Neuronal stem cell (in vitro differentiated cells): ENCODE data around the gene RPL39. TPM values are rescaled to one million over a fixed set of nuclear protein-coding genes. Genes with fewer than 3 reads are reported as not detected.

Source experiments
- DNase-seq: peaks from one replicate; pipeline ENCODE4 v3.0.0-alpha.2; 2013; ENCODE audit warnings: low spot score
- H2AFZ ChIP-seq: one replicate; pipeline ENCODE4 v1.6.1; 2013; ENCODE audit warnings: mild to moderate bottlenecking, low read length, inconsistent platforms
- H2AK5ac ChIP-seq: 2 replicates; pipeline ENCODE4 v1.6.1; 2013; ENCODE audit warnings: low read depth, mild to moderate bottlenecking, inconsistent platforms, low read length, moderate library complexity, mixed read lengths
- H2BK120ac ChIP-seq: 2 replicates; pipeline ENCODE4 v1.6.1; 2013; ENCODE audit warnings: low read depth, mild to moderate bottlenecking, inconsistent platforms, low read length, moderate library complexity, mixed read lengths
- H2BK12ac ChIP-seq: one replicate; pipeline ENCODE4 v1.6.1; 2013; ENCODE audit warnings: low read length, inconsistent platforms
- H2BK15ac ChIP-seq: 2 replicates; pipeline ENCODE4 v1.6.1; 2013; ENCODE audit warnings: mild to moderate bottlenecking, low read length, inconsistent platforms, mixed read lengths
- H2BK5ac ChIP-seq: one replicate; pipeline ENCODE4 v1.6.1; 2013; ENCODE audit warnings: inconsistent platforms, mild to moderate bottlenecking, low read length, moderate library complexity
- H3K14ac ChIP-seq: one replicate; pipeline ENCODE4 v1.6.1; 2013; ENCODE audit warnings: low read length, inconsistent platforms
- H3K18ac ChIP-seq: 2 replicates; pipeline ENCODE4 v1.6.1; 2013; ENCODE audit warnings: low read length, inconsistent platforms
- H3K23ac ChIP-seq: 2 replicates; pipeline ENCODE4 v1.6.1; 2013; ENCODE audit warnings: low read depth, mild to moderate bottlenecking, mixed read lengths, low read length, inconsistent platforms; ENCODE audit not compliant: poor library complexity
- H3K27ac ChIP-seq: replicated peaks from 3 replicates; pipeline ENCODE4 v1.5.1; 2013; ENCODE audit warnings: low read length, inconsistent platforms
- H3K27me3 ChIP-seq, 3 experiments: 2 replicates each; pipeline ENCODE4 v1.6.1; 2013; ENCODE audit warnings: low read length in 3 of 3, mild to moderate bottlenecking in 2 of 3, inconsistent platforms in 1 of 3, low read depth in 1 of 3, mixed read lengths in 1 of 3, moderate library complexity in 1 of 3; ENCODE audit not compliant: control insufficient read depth in 3 of 3, insufficient read depth in 3 of 3
- H3K36me3 ChIP-seq, 2 donors: replicated peaks in 1 of 2; 2 replicates each; pipeline ENCODE4 v1.6.1; 2013; ENCODE audit warnings: low read length in 2 of 2; ENCODE audit not compliant: control insufficient read depth in 2 of 2, insufficient read depth in 2 of 2
- H3K4ac ChIP-seq: 2 replicates; pipeline ENCODE4 v1.6.1; 2013; ENCODE audit warnings: inconsistent platforms, mild to moderate bottlenecking, low read length, moderate library complexity
- H3K4me1 ChIP-seq, 2 donors: 1 replicate in 1 of 2; 2 replicates in 1 of 2; pipeline ENCODE4 v1.6.1; 2013; ENCODE audit warnings: low read length in 2 of 2, low read depth in 1 of 2; ENCODE audit not compliant: control insufficient read depth in 2 of 2, insufficient read depth in 1 of 2
- H3K4me2 ChIP-seq: one replicate; pipeline ENCODE4 v1.6.1; 2013; ENCODE audit warnings: mild to moderate bottlenecking, low read length, inconsistent platforms; ENCODE audit not compliant: insufficient read depth, poor library complexity, severe bottlenecking
- H3K4me3 ChIP-seq, 2 donors: 2 replicates each; pipeline ENCODE4 v1.5.1; 2013; ENCODE audit warnings: low read length in 2 of 2, mild to moderate bottlenecking in 2 of 2, inconsistent platforms in 1 of 2, moderate library complexity in 1 of 2
- H3K79me1 ChIP-seq: one replicate; pipeline ENCODE4 v1.6.1; 2013; ENCODE audit warnings: low read depth, mild to moderate bottlenecking, inconsistent platforms, low read length, moderate library complexity
- H3K9ac ChIP-seq: one replicate; pipeline ENCODE4 v1.6.1; 2013; ENCODE audit warnings: mild to moderate bottlenecking, low read depth, low read length, inconsistent platforms; ENCODE audit not compliant: poor library complexity
- H3K9me3 ChIP-seq, 2 donors: replicated peaks in 1 of 2; 2 replicates each; pipeline versions ENCODE3 to v1.6.1; 2013; ENCODE audit warnings: low read length in 2 of 2, mild to moderate bottlenecking in 2 of 2, inconsistent platforms in 1 of 2, low read depth in 1 of 2, mixed read lengths in 1 of 2, moderate library complexity in 1 of 2; ENCODE audit not compliant: control insufficient read depth in 2 of 2, insufficient read depth in 1 of 2
- H4K8ac ChIP-seq: one replicate; pipeline ENCODE4 v1.6.1; 2013; ENCODE audit warnings: low read depth, mild to moderate bottlenecking, inconsistent platforms, low read length, moderate library complexity
- H4K91ac ChIP-seq: one replicate; pipeline ENCODE4 v1.6.1; 2013; ENCODE audit warnings: low read length, low read depth, mild to moderate bottlenecking, inconsistent platforms; ENCODE audit not compliant: poor library complexity
- WGBS, 2 donors: extraction: QIAGEN DNeasy Blood & Tissue Kit; methylation state at CpG; one replicate each; pipeline ENCODE4 v1.1.7; 2013; ENCODE audit warnings: missing lambda C conversion rate in 2 of 2, mixed read lengths in 1 of 2; ENCODE audit not compliant: insufficient read length in 2 of 2, insufficient replicate concordance in 1 of 2; ENCODE audit errors: extremely low coverage in 2 of 2; 5-methylcytosine and 5-hydroxymethylcytosine counted together
- polyA plus RNA-seq, 2 experiments: library from polyadenylated mRNA; stranded (reverse); fragments of 200-250 nt; gene quantifications; one replicate each; pipeline ENCODE4 v1.2.3, GENCODE V29; 2013

Gene RPL39
- 7,896 TPM for polyA plus RNA-seq (2013, experiment 1 of 2)
- 7,899 TPM for polyA plus RNA-seq (2013, experiment 2 of 2)

- peak; percentile 73 for DNase-seq
- Histone ChIP-seq H3K9me3 (no peaks in the 10 kb centered on the region), H3K27ac (peak within 1 kb of the TSS; percentile 96)
Measured at GRCh38 chrX:119791437-119792231, at the start of gene RPL39. RPL39 (minus strand) TSS chrX:119791630; CDS start chrX:119791576, 54 bp downstream.

GRCh38 chrX:119833905-119834304, 42.5 kb upstream of the RPL39 start:
- Histone ChIP-seq H3K4me3 (no peak overlapping the region), H3K4me2 (no peak overlapping the region), H2BK120ac (no peak overlapping the region), H2AK5ac (no peak overlapping the region), H3K4ac (no peak overlapping the region), H2AFZ (no peak overlapping the region), H3K27me3 (no peaks in the 10 kb centered on the region), H2BK5ac (no peak overlapping the region), H3K18ac (no peak overlapping the region), H4K91ac (no peak overlapping the region), H3K27ac (no peak overlapping the region), H3K9ac (no peak overlapping the region), H3K23ac (no peak overlapping the region), H3K4me1 (no peaks in the 10 kb centered on the region), H2BK15ac (no peak overlapping the region), H4K8ac (no peak overlapping the region), H3K79me1 (no peaks in the 10 kb centered on the region), H3K14ac (no peak overlapping the region), H2BK12ac (no peak overlapping the region), H3K36me3 (peaks cover 16 to 81% of the 10 kb centered on the region in 2 donors), H3K9me3 (no peaks in the 10 kb centered on the region)
- no peak for DNase-seq
- no CpG with 5 or more reads among the region's 3 CpGs for WGBS, 2 donors

More at GRCh38 chrX:119791437-119792231, at the start of gene RPL39:
- H3K14ac ChIP-seq, result no peak within 1 kb of the TSS
- peak within 1 kb of the TSS; percentile 87 for H2AFZ ChIP-seq
- no peak within 1 kb of the TSS for H4K91ac ChIP-seq
- H3K9ac ChIP-seq, result peak within 1 kb of the TSS; percentile 83
- no peak within 1 kb of the TSS for H2BK5ac ChIP-seq
- peak within 1 kb of the TSS; percentile 48 for H3K4me2 ChIP-seq
- no peak within 1 kb of the TSS for H2BK12ac ChIP-seq
- WGBS, 2 donors, result no CpG with 5 or more reads among the region's 58 CpGs
- peak within 1 kb of the TSS; percentile 43 for H3K23ac ChIP-seq
- no peak within 1 kb of the TSS for H2BK120ac ChIP-seq
- H2AK5ac ChIP-seq, result peak within 1 kb of the TSS; percentile 79
- no peaks in the 10 kb centered on the region for H3K79me1 ChIP-seq
- H3K4me3 ChIP-seq, result peak within 1 kb of the TSS; percentile 74 to 91
- no peaks in the 10 kb centered on the region for H3K27me3 ChIP-seq
- no peak within 1 kb of the TSS for H2BK15ac ChIP-seq
- peaks cover 4 to 37% of the 10 kb centered on the region in 2 donors for H3K36me3 ChIP-seq
- H3K18ac ChIP-seq, result peak within 1 kb of the TSS; percentile 80
- no peak within 1 kb of the TSS for H3K4ac ChIP-seq
- H4K8ac ChIP-seq, result no peak within 1 kb of the TSS
- H3K4me1 ChIP-seq, result peaks cover 2% of the 10 kb centered on the region in 2 donors

- Histone ChIP-seq H2BK15ac (no peak overlapping the region), H3K27me3 (no peaks in the 10 kb centered on the region), H3K9me3 (no peaks in the 10 kb centered on the region), H2BK12ac (no peak overlapping the region), H3K18ac (no peak overlapping the region), H3K4me2 (no peak overlapping the region), H3K23ac (no peak overlapping the region), H3K79me1 (no peaks in the 10 kb centered on the region), H3K36me3 (peaks cover 3 to 36% of the 10 kb centered on the region in 2 donors), H3K27ac (no peak overlapping the region), H4K8ac (no peak overlapping the region), H2AFZ (no peak overlapping the region), H3K4me3 (no peak overlapping the region), H3K4me1 (peaks cover 0 to 2% of the 10 kb centered on the region in 2 donors), H3K14ac (no peak overlapping the region), H2BK5ac (no peak overlapping the region), H4K91ac (no peak overlapping the region), H2AK5ac (no peak overlapping the region), H2BK120ac (no peak overlapping the region), H3K9ac (no peak overlapping the region), H3K4ac (no peak overlapping the region)
- DNase-seq, result no peak
- no CpG with 5 or more reads among the region's 5 CpGs for WGBS, 2 donors
Measured at GRCh38 chrX:119828446-119828845, 37.0 kb upstream of the RPL39 start.

- Histone ChIP-seq H3K27me3 (no peaks in the 10 kb centered on the region), H3K23ac (no peak overlapping the region)
- WGBS, 2 donors, result no CpG with 5 or more reads among the region's 7 CpGs
Measured at GRCh38 chrX:119826399-119826959, 35.0 kb upstream of the RPL39 start.

More at GRCh38 chrX:119826399-119826959, 35.0 kb upstream of the RPL39 start:
- no peak overlapping the region for H2AFZ ChIP-seq
- no peak overlapping the region for H3K9ac ChIP-seq
- no peak overlapping the region for H3K4me3 ChIP-seq
- H2BK15ac ChIP-seq, result no peak overlapping the region
- H3K36me3 ChIP-seq, result peaks cover 0 to 16% of the 10 kb centered on the region in 2 donors
- no peak overlapping the region for H3K27ac ChIP-seq
- no peak overlapping the region for H3K14ac ChIP-seq
- DNase-seq, result no peak
- no peaks in the 10 kb centered on the region for H3K9me3 ChIP-seq
- H3K4ac ChIP-seq, result no peak overlapping the region
- H2BK120ac ChIP-seq, result no peak overlapping the region
- no peak overlapping the region for H2BK5ac ChIP-seq
- peaks cover 0 to 2% of the 10 kb centered on the region in 2 donors for H3K4me1 ChIP-seq
- H4K91ac ChIP-seq, result no peak overlapping the region
- H2AK5ac ChIP-seq, result no peak overlapping the region
- H3K79me1 ChIP-seq, result no peaks in the 10 kb centered on the region
- no peak overlapping the region for H3K4me2 ChIP-seq
- H3K18ac ChIP-seq, result no peak overlapping the region
- no peak overlapping the region for H4K8ac ChIP-seq
- no peak overlapping the region for H2BK12ac ChIP-seq
